GM12892 (cell line): Measurements from ENCODE around the gene PHF19.

Experiments used
- POLR2A ChIP-seq: IDR thresholded peaks from 2 replicates; pipeline ENCODE4 v1.6.1; 2011; ENCODE audit warnings: low read depth, low read length, control low read depth
- POLR2AphosphoS5 ChIP-seq: IDR thresholded peaks from 2 replicates; pipeline ENCODE4 v1.6.1; 2011; ENCODE audit warnings: low read depth, low read length, control low read depth

- TF ChIP-seq POLR2AphosphoS5 (no peak), POLR2A (no peak)
These were observed 12.3 kb downstream of the PHF19 start for GRCh38 chr9:120864719-120865118.
